NCI-H128 (cell line): Measurements from ENCODE around the gene RGSL1.

Source experiments
- DNase-seq: peaks from one replicate; lab custom pipeline; 2025; ENCODE audit not compliant: unreplicated experiment; lab: John Stamatoyannopoulos, UW

The RGSL1 gene

DNA sequence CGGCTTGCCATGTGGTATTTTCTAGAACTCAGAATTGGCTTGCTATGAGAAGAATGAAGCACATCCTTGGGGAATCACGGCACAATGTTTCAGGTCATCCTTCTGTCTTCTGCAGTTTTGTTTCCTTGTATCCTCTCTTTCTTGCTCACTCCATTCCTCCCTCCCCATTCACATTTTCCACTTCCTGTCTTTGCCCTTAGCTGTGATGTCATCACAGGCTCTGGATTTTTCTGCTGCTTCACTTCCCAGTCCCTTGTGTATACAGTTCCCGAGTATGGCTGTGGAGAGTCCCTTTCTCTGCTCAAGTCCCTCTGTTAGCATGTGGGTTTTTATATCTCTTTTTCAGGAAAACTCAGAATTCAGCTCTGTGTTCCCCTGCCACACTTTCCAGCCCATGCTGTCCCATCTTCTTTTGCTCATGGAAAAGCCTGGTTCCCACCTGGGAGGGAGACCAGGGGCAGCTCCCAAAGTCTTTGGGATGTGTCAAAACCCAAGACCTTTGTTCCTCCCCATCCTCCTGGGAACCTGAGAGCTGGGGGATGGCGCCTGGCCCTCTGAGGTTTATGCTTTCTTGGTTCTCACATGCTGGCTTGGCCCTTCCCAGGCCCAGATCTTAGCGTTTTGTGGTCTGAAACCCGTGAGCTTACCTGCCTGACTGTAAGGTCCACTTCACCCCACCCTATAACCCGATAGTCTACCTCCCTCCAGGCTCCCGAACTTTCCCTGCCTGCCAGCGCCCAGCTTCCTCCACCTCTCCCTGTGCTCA, 159.1 kb downstream of the RGSL1 start:
- DNase-seq = no peak
